GM12891 (cell line): ENCODE measurements around the gene PPP4R4.

Source experiments
- PAX5 ChIP-seq: IDR thresholded peaks from 2 replicates; pipeline ENCODE4 v1.6.1; 2011; ENCODE audit warnings: low read length, moderate library complexity, mild to moderate bottlenecking; ENCODE audit not compliant: insufficient read depth, severe bottlenecking
- POLR2A ChIP-seq: IDR thresholded peaks from 2 replicates; pipeline ENCODE4 v1.6.1; 2011; ENCODE audit warnings: low read depth, low read length, control low read depth
- POLR2AphosphoS5 ChIP-seq: IDR thresholded peaks from 2 replicates; pipeline ENCODE4 v1.6.1; 2011; ENCODE audit warnings: low read depth, low read length, control low read depth
- POU2F2 ChIP-seq: IDR thresholded peaks from 2 replicates; pipeline ENCODE4 v1.6.1; 2011; ENCODE audit warnings: low read depth, mild to moderate bottlenecking, control low read depth, low read length, moderate library complexity
- SPI1 ChIP-seq: IDR thresholded peaks from 2 replicates; pipeline ENCODE4 v1.6.1; 2011; ENCODE audit warnings: low read depth, low read length, control low read depth
- TAF1 ChIP-seq: IDR thresholded peaks from 2 replicates; pipeline ENCODE4 v1.6.1; 2011; ENCODE audit warnings: low read depth, low read length, control low read depth

GRCh38 chr14:94316692-94317091, 142.6 kb downstream of the PPP4R4 start:
- TF ChIP-seq POLR2AphosphoS5 (no peak), TAF1 (no peak), SPI1 (no peak), POLR2A (no peak), POU2F2 (no peak), PAX5 (no peak)
